Measurements from ENCODE around the gene SLC1A5. TPM values are rescaled to one million over a fixed set of nuclear protein-coding genes. Genes with fewer than 3 reads are reported as not detected.

SLC1A5 gene
- total RNA-seq, 2 donors from 2014 or later, result 122 to 214 TPM

GRCh38 chr19:46728208-46728607 lies 60.2 kb downstream of the SLC1A5 start:
- no peak overlapping the region for H3K4me3 ChIP-seq
- no peaks in the 10 kb centered on the region for H3K9me3 ChIP-seq
- H3K27ac ChIP-seq, result peak overlapping the region in 1 of 2 donors; percentile 9
- no peak for DNase-seq (ENCODE audit: low spot score)
- intact Hi-C loops (cut with DNase I), result loop anchor here (1.0 kb wide), 1 partner anchor 24 kb away; no protein-coding TSS in a partner anchor
- WGBS, result 68% methylated on average over 14 of the region's 14 CpGs
- peaks cover 12 to 56% of the 10 kb centered on the region in 2 donors for H3K36me3 ChIP-seq
- no peaks in the 10 kb centered on the region for H3K4me1 ChIP-seq (replicated peaks)
- no peaks in the 10 kb centered on the region for H3K27me3 ChIP-seq (replicated peaks; ENCODE audit: insufficient read depth)
- TF ChIP-seq CTCF (IDR thresholded peaks at IDR 0.05) (no peak), POLR2AphosphoS5 (IDR thresholded peaks at IDR 0.05) (no peak), POLR2A (IDR thresholded peaks at IDR 0.05) (no peak)

- WGBS, result 77% methylated on average over 10 of the region's 11 CpGs
- H3K4me1 ChIP-seq (replicated peaks), result no peaks in the 10 kb centered on the region
- DNase-seq (ENCODE audit: low spot score), result no peak
- no peaks in the 10 kb centered on the region for H3K27me3 ChIP-seq (replicated peaks; ENCODE audit: insufficient read depth)
- no peaks in the 10 kb centered on the region for H3K9me3 ChIP-seq
- H3K4me3 ChIP-seq, result no peak overlapping the region
- peaks cover 12 to 51% of the 10 kb centered on the region in 2 donors for H3K36me3 ChIP-seq
- TF ChIP-seq POLR2A (IDR thresholded peaks at IDR 0.05), result no peak
- no peak for TF ChIP-seq POLR2AphosphoS5 (IDR thresholded peaks at IDR 0.05)
- no peak for TF ChIP-seq CTCF (IDR thresholded peaks at IDR 0.05)
- intact Hi-C loops (cut with DNase I), result loop anchor here (1.0 kb wide), 1 partner anchor 23 kb away; no protein-coding TSS in a partner anchor
- peak overlapping the region in 1 of 2 donors; percentile 9 for H3K27ac ChIP-seq
These were observed 60.6 kb downstream of the SLC1A5 start for GRCh38 chr19:46727757-46728156.

- no peak overlapping the region for H3K27ac ChIP-seq
- WGBS, result 50% methylated on average over 14 of the region's 14 CpGs
- no peak for DNase-seq (ENCODE audit: low spot score)
- no peak for TF ChIP-seq CTCF (IDR thresholded peaks at IDR 0.05)
- TF ChIP-seq POLR2A (IDR thresholded peaks at IDR 0.05), result no peak
- no peak for TF ChIP-seq POLR2AphosphoS5 (IDR thresholded peaks at IDR 0.05)
- H3K4me1 ChIP-seq (replicated peaks), result no peaks in the 10 kb centered on the region
- no peaks in the 10 kb centered on the region for H3K9me3 ChIP-seq
- H3K4me3 ChIP-seq, result no peak overlapping the region
- intact Hi-C loops (cut with DNase I), result no loop called here
- no peaks in the 10 kb centered on the region for H3K27me3 ChIP-seq (replicated peaks; ENCODE audit: insufficient read depth)
- H3K36me3 ChIP-seq, result peaks cover 15 to 48% of the 10 kb centered on the region in 2 donors
These were observed 61.4 kb downstream of the SLC1A5 start for GRCh38 chr19:46726971-46727501.

- WGBS, result 84% methylated on average over 9 of the region's 10 CpGs
- no peaks in the 10 kb centered on the region for H3K4me1 ChIP-seq (replicated peaks)
- peaks cover 18 to 52% of the 10 kb centered on the region in 2 donors for H3K36me3 ChIP-seq
- no peaks in the 10 kb centered on the region for H3K27me3 ChIP-seq (replicated peaks; ENCODE audit: insufficient read depth)
- no peak overlapping the region for H3K4me3 ChIP-seq
- no peak overlapping the region for H3K27ac ChIP-seq
- intact Hi-C loops (cut with DNase I), result no loop called here
- DNase-seq (ENCODE audit: low spot score), result no peak
- H3K9me3 ChIP-seq, result no peaks in the 10 kb centered on the region
- TF ChIP-seq POLR2AphosphoS5 (IDR thresholded peaks at IDR 0.05), result no peak
- no peak for TF ChIP-seq CTCF (IDR thresholded peaks at IDR 0.05)
- no peak for TF ChIP-seq POLR2A (IDR thresholded peaks at IDR 0.05)
These were observed 61.8 kb downstream of the SLC1A5 start for GRCh38 chr19:46726551-46726950.

- no peak for TF ChIP-seq POLR2A (IDR thresholded peaks at IDR 0.05)
- no peak for TF ChIP-seq CTCF (IDR thresholded peaks at IDR 0.05)
- no peak for TF ChIP-seq POLR2AphosphoS5 (IDR thresholded peaks at IDR 0.05)
- Histone ChIP-seq H3K4me1 (replicated peaks) (no peaks in the 10 kb centered on the region), H3K9me3 (no peaks in the 10 kb centered on the region), H3K27me3 (replicated peaks; ENCODE audit: insufficient read depth) (no peaks in the 10 kb centered on the region), H3K4me3 (no peak overlapping the region), H3K27ac (no peak overlapping the region), H3K36me3 (peaks cover 18 to 59% of the 10 kb centered on the region in 2 donors)
- 80% methylated on average over 9 of the region's 9 CpGs for WGBS
- intact Hi-C loops (cut with DNase I), result no loop called here
- no peak for DNase-seq (ENCODE audit: low spot score)
These were observed 62.5 kb downstream of the SLC1A5 start for GRCh38 chr19:46725859-46726393.

Data from prostate gland (tissue), 2 donors.